Stomach smooth muscle (tissue), 2 donors: Measurements from ENCODE around the gene SUMF1.

Source experiments
- H3K27ac ChIP-seq: one replicate; pipeline ENCODE4 v1.7.0; 2013; ENCODE audit warnings: mild to moderate bottlenecking, low read length, inconsistent platforms
- H3K27me3 ChIP-seq, 2 donors: one replicate each; pipeline ENCODE4 v1.7.0; 2013; ENCODE audit warnings: low read length in 2 of 2; ENCODE audit not compliant: insufficient read depth in 2 of 2, control insufficient read depth in 1 of 2
- H3K36me3 ChIP-seq, 2 donors: one replicate each; pipeline ENCODE4 v1.7.0; 2013; ENCODE audit warnings: low read length in 2 of 2; ENCODE audit not compliant: control insufficient read depth in 2 of 2, insufficient read depth in 2 of 2
- H3K4me1 ChIP-seq: one replicate; pipeline ENCODE4 v1.7.0; 2013; ENCODE audit warnings: low read length; ENCODE audit not compliant: control insufficient read depth, insufficient read depth
- H3K4me3 ChIP-seq, 2 donors: one replicate each; pipeline ENCODE4 v1.7.0; 2013; ENCODE audit warnings: low read length in 2 of 2
- H3K9ac ChIP-seq, 2 donors: one replicate each; pipeline ENCODE4 v1.7.0; 2013; ENCODE audit warnings: low read length in 2 of 2, mild to moderate bottlenecking in 1 of 2
- H3K9me3 ChIP-seq, 2 donors: one replicate each; pipeline ENCODE4 v1.7.0; 2013; ENCODE audit warnings: low read length in 2 of 2; ENCODE audit not compliant: control insufficient read depth in 2 of 2
- donor health status: healthy.
- donor health status: Pancreatic carcinoma.

SUMF1 gene

GRCh38 chr3:4320096-4320911 is 146.8 kb downstream of the SUMF1 start:
- Histone ChIP-seq H3K9me3 (no peaks in the 10 kb centered on the region), H3K9ac (no peak overlapping the region), H3K36me3 (peaks cover 3% of the 10 kb centered on the region in 2 donors), H3K4me3 (no peak overlapping the region), H3K27me3 (no peaks in the 10 kb centered on the region), H3K27ac (no peak overlapping the region), H3K4me1 (no peaks in the 10 kb centered on the region)

DNA sequence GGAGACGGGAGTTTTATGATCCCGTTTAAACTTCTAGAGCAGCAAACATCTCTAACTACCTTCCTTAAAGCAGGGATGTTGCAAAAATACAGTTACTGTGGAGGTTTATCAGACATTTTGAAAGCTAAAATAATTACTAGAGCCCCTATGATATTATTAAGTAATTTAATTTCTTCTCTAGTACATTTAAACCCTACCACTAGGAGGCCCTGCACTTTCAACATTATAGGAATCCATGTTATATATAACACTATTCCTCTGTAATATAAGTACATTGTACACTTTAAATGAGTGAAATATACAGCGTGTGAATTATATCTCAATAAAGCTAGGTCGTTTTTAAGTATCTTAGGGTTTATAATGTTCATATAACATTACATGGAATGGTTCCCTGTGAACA is 152.4 kb downstream of the SUMF1 start:
- Histone ChIP-seq H3K4me1 (no peaks in the 10 kb centered on the region), H3K4me3 (no peak overlapping the region), H3K9me3 (no peaks in the 10 kb centered on the region), H3K27ac (no peak overlapping the region), H3K36me3 (peaks cover 12 to 20% of the 10 kb centered on the region in 2 donors), H3K9ac (no peak overlapping the region), H3K27me3 (no peaks in the 10 kb centered on the region)

- Histone ChIP-seq H3K4me1 (no peaks in the 10 kb centered on the region), H3K9me3 (no peaks in the 10 kb centered on the region), H3K27ac (no peak overlapping the region), H3K4me3 (no peak overlapping the region), H3K9ac (no peak overlapping the region), H3K27me3 (no peaks in the 10 kb centered on the region), H3K36me3 (peaks cover 12 to 20% of the 10 kb centered on the region in 2 donors)
Observed at GRCh38 chr3:4313606-4314293, 153.3 kb downstream of the SUMF1 start.

GRCh38 chr3:4311496-4311895 is 155.6 kb downstream of the SUMF1 start:
- peaks cover 9 to 17% of the 10 kb centered on the region in 2 donors for H3K36me3 ChIP-seq
- H3K9me3 ChIP-seq = no peaks in the 10 kb centered on the region
- H3K9ac ChIP-seq = no peak overlapping the region
- H3K4me3 ChIP-seq = no peak overlapping the region
- no peaks in the 10 kb centered on the region for H3K27me3 ChIP-seq
- H3K27ac ChIP-seq = no peak overlapping the region
- H3K4me1 ChIP-seq = peaks cover 4% of the 10 kb centered on the region
